PC-9 (cell line): Measurements from ENCODE around the gene IFNA5.

Experiments
- EZH2 ChIP-seq: fragments of 200-600 bp; sonication (generic); IDR thresholded peaks from 2 replicates; pipeline ENCODE4 v1.8.0; 2017; ENCODE audit warnings: antibody characterized with exemption, low read depth
- TF ChIP-seq, protein P1 (sequence below): fragments of 200-600 bp; sonication (generic); conservative IDR thresholded peaks from 2 replicates; pipeline ENCODE4 v1.6.1; 2017; ENCODE audit warnings: mixed run types, antibody characterized with exemption, mild to moderate bottlenecking, moderate library complexity

DNA sequence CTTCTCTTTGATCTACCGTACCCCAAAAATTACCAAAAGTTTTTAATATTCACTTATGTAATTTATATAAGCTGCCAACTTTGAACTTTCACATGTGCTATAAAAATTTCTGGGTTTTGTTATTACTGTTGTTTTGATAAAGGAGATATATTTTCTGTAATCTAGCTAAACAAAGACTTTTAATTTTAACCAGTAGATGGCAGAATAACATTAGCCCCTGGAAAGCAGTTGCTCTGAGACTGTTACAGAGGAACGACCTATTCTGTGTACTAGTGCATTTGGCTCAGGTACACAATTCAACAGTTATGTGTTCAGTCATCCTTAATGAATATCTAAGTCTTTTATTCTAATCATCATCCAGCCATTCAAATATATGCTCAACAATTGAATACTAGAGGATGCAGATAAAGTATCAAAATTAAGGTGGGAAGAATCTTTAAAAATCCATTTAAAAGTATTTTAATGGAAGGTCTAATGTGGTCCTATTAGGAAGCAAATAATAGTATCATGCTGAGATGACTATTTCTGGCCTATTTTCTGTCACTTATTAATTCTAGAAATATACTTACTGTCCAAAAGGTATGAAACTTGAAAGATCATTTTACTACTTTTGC is 21.5 kb upstream of the IFNA5 start:
- TF ChIP-seq, protein P1, sequence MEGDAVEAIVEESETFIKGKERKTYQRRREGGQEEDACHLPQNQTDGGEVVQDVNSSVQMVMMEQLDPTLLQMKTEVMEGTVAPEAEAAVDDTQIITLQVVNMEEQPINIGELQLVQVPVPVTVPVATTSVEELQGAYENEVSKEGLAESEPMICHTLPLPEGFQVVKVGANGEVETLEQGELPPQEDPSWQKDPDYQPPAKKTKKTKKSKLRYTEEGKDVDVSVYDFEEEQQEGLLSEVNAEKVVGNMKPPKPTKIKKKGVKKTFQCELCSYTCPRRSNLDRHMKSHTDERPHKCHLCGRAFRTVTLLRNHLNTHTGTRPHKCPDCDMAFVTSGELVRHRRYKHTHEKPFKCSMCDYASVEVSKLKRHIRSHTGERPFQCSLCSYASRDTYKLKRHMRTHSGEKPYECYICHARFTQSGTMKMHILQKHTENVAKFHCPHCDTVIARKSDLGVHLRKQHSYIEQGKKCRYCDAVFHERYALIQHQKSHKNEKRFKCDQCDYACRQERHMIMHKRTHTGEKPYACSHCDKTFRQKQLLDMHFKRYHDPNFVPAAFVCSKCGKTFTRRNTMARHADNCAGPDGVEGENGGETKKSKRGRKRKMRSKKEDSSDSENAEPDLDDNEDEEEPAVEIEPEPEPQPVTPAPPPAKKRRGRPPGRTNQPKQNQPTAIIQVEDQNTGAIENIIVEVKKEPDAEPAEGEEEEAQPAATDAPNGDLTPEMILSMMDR = peak; percentile 72
- TF ChIP-seq EZH2 = no peak
